ENCODE measurements around the gene HMGCR. TPM values are rescaled to one million over a fixed set of nuclear protein-coding genes. Genes with fewer than 3 reads are reported as not detected.

Gene HMGCR
- total and polyA plus RNA-seq, 3 donors from 2014 or later, result 33.6 to 49.8 (median 44.8) TPM

- no peaks in the 10 kb centered on the region for H3K4me1 ChIP-seq
- no peak overlapping the region for H3K4me3 ChIP-seq
- no peak for TF ChIP-seq CTCF (IDR thresholded peaks at IDR 0.05)
- TF ChIP-seq POLR2A (IDR thresholded peaks at IDR 0.05), result no peak
- H3K9me3 ChIP-seq, result no peaks in the 10 kb centered on the region
- intact Hi-C loops (cut with DNase I; ENCODE audit: low total_unique reads), result no loop called here
- no peak for DNase-seq
- no peak overlapping the region for H3K27ac ChIP-seq
- H3K36me3 ChIP-seq (ENCODE audit: low read depth, missing control alignments), result no peaks in the 10 kb centered on the region
- no peaks in the 10 kb centered on the region for H3K27me3 ChIP-seq
Measured at GRCh38 chr5:75367401-75367800, 30.4 kb downstream of the HMGCR start.

GRCh38 chr5:75368391-75368790 is 31.4 kb downstream of the HMGCR start:
- H3K9me3 ChIP-seq, result no peaks in the 10 kb centered on the region
- H3K4me3 ChIP-seq, result no peak overlapping the region
- no peaks in the 10 kb centered on the region for H3K36me3 ChIP-seq (ENCODE audit: low read depth, missing control alignments)
- WGBS, 2 donors, result 74 to 75% methylated on average over 4 of the region's 4 CpGs
- DNase-seq, result no peak
- H3K27ac ChIP-seq, result no peak overlapping the region
- TF ChIP-seq POLR2A (IDR thresholded peaks at IDR 0.05), result no peak
- TF ChIP-seq CTCF (IDR thresholded peaks at IDR 0.05), result no peak
- no peaks in the 10 kb centered on the region for H3K4me1 ChIP-seq
- H3K27me3 ChIP-seq, result no peaks in the 10 kb centered on the region
- intact Hi-C loops (cut with DNase I; ENCODE audit: low total_unique reads), result no loop called here

GRCh38 chr5:75373862-75374261 is 36.8 kb downstream of the HMGCR start:
- Histone ChIP-seq H3K36me3 (ENCODE audit: low read depth, missing control alignments) (no peaks in the 10 kb centered on the region), H3K27ac (no peak overlapping the region), H3K4me3 (no peak overlapping the region), H3K4me1 (no peaks in the 10 kb centered on the region), H3K9me3 (no peaks in the 10 kb centered on the region), H3K27me3 (no peaks in the 10 kb centered on the region)
- no peak for TF ChIP-seq CTCF (IDR thresholded peaks at IDR 0.05)
- no peak for TF ChIP-seq POLR2A (IDR thresholded peaks at IDR 0.05)
- 46 to 59% methylated on average over 2 of the region's 2 CpGs for WGBS, 2 donors
- intact Hi-C loops (cut with DNase I; ENCODE audit: low total_unique reads), result no loop called here
- no peak for DNase-seq

GRCh38 chr5:75374394-75374814 is 37.4 kb downstream of the HMGCR start:
- Histone ChIP-seq H3K4me3 (no peak overlapping the region), H3K27ac (no peak overlapping the region), H3K27me3 (no peaks in the 10 kb centered on the region), H3K36me3 (ENCODE audit: low read depth, missing control alignments) (no peaks in the 10 kb centered on the region), H3K9me3 (no peaks in the 10 kb centered on the region), H3K4me1 (no peaks in the 10 kb centered on the region)
- TF ChIP-seq POLR2A (IDR thresholded peaks at IDR 0.05) (no peak), CTCF (IDR thresholded peaks at IDR 0.05) (no peak)
- WGBS, 2 donors, result 36 to 54% methylated on average over 12 of the region's 12 CpGs
- intact Hi-C loops (cut with DNase I; ENCODE audit: low total_unique reads), result no loop called here
- no peak for DNase-seq

GRCh38 chr5:75375414-75375813 is 38.4 kb downstream of the HMGCR start:
- H3K27me3 ChIP-seq, result no peaks in the 10 kb centered on the region
- TF ChIP-seq CTCF (IDR thresholded peaks at IDR 0.05), result no peak
- TF ChIP-seq POLR2A (IDR thresholded peaks at IDR 0.05), result no peak
- no peak for DNase-seq
- intact Hi-C loops (cut with DNase I; ENCODE audit: low total_unique reads), result no loop called here
- H3K4me1 ChIP-seq, result no peaks in the 10 kb centered on the region
- no peak overlapping the region for H3K27ac ChIP-seq
- WGBS, 2 donors, result 94 to 96% methylated on average over 4 of the region's 4 CpGs
- H3K36me3 ChIP-seq (ENCODE audit: low read depth, missing control alignments), result no peaks in the 10 kb centered on the region
- no peaks in the 10 kb centered on the region for H3K9me3 ChIP-seq
- no peak overlapping the region for H3K4me3 ChIP-seq

Measured in testis (tissue), 3 donors.